ENCODE data around the gene CRYL1. TPM values are rescaled to one million over a fixed set of nuclear protein-coding genes. Genes with fewer than 3 reads are reported as not detected.
A peak's percentile ranks its signal among the peaks of the same experiment; 100 is the strongest.

Gene CRYL1
- total RNA-seq, 2 experiments from 2014 or later: 20.1 to 22.8 TPM

GRCh38 chr13:20403826-20404225 lies 121.8 kb downstream of the CRYL1 start:
- H3K27ac Mint-ChIP-seq: no peak overlapping the region
- peaks cover 14% of the 10 kb centered on the region for H3K36me3 Mint-ChIP-seq (ENCODE audit: low read depth)
- no peak for DNase-seq
- CTCF ChIA-PET: no interaction called here
- no peak overlapping the region for H3K4me3 Mint-ChIP-seq
- no peaks in the 10 kb centered on the region for H3K9me3 Mint-ChIP-seq
- peaks cover 33% of the 10 kb centered on the region for H3K4me1 Mint-ChIP-seq
- POLR2A ChIA-PET: no interaction called here
- no peaks in the 10 kb centered on the region for H3K27me3 Mint-ChIP-seq

DNA sequence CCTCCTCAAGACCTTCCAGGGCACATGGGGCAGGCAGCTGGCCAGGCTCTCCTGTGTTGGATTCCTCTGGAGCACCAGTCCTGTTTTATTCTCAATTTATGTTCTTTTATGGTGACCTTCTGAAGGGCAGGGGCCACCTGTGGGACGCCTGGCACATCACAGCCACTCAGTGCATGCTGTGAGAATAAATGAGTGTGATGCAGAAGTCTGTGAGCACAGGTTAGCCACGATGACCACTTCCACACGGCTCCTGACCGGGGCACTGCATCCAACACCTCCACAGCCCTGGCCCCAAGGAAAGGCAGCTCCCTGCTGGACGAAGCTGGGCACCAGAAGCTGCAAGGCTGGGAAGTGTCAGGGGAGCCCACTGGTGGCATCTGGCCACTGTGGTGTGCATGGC lies 122.8 kb downstream of the CRYL1 start:
- no peak overlapping the region for H3K4me3 Mint-ChIP-seq

GRCh38 chr13:20401931-20402856 lies 123.5 kb downstream of the CRYL1 start:
- ChIA-PET POLR2A (interaction anchor here (0.9 to 1.9 kb wide), 3 partner anchors 10 to 18 kb away, joined by 3 to 7 read pairs (median 4); no protein-coding TSS in a partner anchor), CTCF (interaction anchor here (1.4 kb wide), 1 partner anchor 10 kb away, joined by 3 read pairs; no protein-coding TSS in a partner anchor)
- H3K27ac Mint-ChIP-seq: peak overlapping the region; percentile 16
- H3K4me3 Mint-ChIP-seq: no peak overlapping the region
- peaks cover 4% of the 10 kb centered on the region for H3K36me3 Mint-ChIP-seq (ENCODE audit: low read depth)
- H3K4me1 Mint-ChIP-seq: peaks cover 31% of the 10 kb centered on the region
- no peaks in the 10 kb centered on the region for H3K9me3 Mint-ChIP-seq
- H3K27me3 Mint-ChIP-seq: no peaks in the 10 kb centered on the region
- peak; percentile 38 for DNase-seq

More for the DNA sequence above, 122.8 kb downstream of the CRYL1 start:
- Mint-ChIP-seq H3K27ac (no peak overlapping the region), H3K4me1 (peaks cover 31% of the 10 kb centered on the region), H3K36me3 (ENCODE audit: low read depth) (peaks cover 10% of the 10 kb centered on the region), H3K27me3 (no peaks in the 10 kb centered on the region), H3K9me3 (no peaks in the 10 kb centered on the region)
- CTCF ChIA-PET: interaction anchor here (1.4 kb wide), 1 partner anchor 9 kb away, joined by 3 read pairs; no protein-coding TSS in a partner anchor
- POLR2A ChIA-PET: interaction anchor here (0.9 kb wide), 1 partner anchor 16 kb away, joined by 4 read pairs; no protein-coding TSS in a partner anchor
- no peak for DNase-seq

DNA sequence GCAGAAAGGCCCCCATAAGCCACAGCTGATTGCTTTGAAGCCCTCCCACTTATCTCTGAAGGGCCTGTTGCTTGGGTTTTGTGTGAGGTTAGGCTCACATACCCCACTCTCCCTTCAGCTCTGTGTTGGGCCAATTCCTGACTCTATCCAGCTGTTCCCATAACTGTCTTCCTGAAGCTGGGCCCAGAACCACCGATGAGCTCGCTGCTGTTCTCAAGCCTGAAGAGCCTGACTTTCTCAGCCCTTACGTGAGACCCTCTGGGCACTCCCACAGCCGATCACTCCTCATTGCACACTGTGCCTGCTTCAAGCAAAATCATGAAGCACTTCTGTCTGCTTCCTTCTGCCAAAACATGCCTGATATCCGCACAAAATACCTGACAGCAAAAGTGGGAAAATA lies 124.1 kb downstream of the CRYL1 start:
- DNase-seq: no peak
- H3K9me3 Mint-ChIP-seq: peaks cover 4% of the 10 kb centered on the region
- ChIA-PET POLR2A (interaction anchor here (1.0 to 1.9 kb wide), 2 partner anchors 10 to 18 kb away, joined by 3 to 7 read pairs; no protein-coding TSS in a partner anchor), CTCF (no interaction called here)
- H3K4me3 Mint-ChIP-seq: no peak overlapping the region
- H3K27ac Mint-ChIP-seq: peak overlapping the region; percentile 16
- peaks cover 32% of the 10 kb centered on the region for H3K4me1 Mint-ChIP-seq
- no peaks in the 10 kb centered on the region for H3K27me3 Mint-ChIP-seq
- H3K36me3 Mint-ChIP-seq (ENCODE audit: low read depth): peaks cover 7% of the 10 kb centered on the region

- H3K36me3 Mint-ChIP-seq (ENCODE audit: low read depth): peaks cover 8% of the 10 kb centered on the region
- ChIA-PET CTCF (no interaction called here), POLR2A (interaction anchor here (1.9 kb wide), 1 partner anchor 11 kb away, joined by 7 read pairs; no protein-coding TSS in a partner anchor)
- no peak overlapping the region for H3K4me3 Mint-ChIP-seq
- peaks cover 7% of the 10 kb centered on the region for H3K9me3 Mint-ChIP-seq
- DNase-seq: no peak
- no peaks in the 10 kb centered on the region for H3K27me3 Mint-ChIP-seq
- H3K27ac Mint-ChIP-seq: no peak overlapping the region
- peaks cover 32% of the 10 kb centered on the region for H3K4me1 Mint-ChIP-seq
Measured at GRCh38 chr13:20400774-20401173, 124.9 kb downstream of the CRYL1 start.

- H3K27me3 Mint-ChIP-seq: no peaks in the 10 kb centered on the region
- peaks cover 8% of the 10 kb centered on the region for H3K36me3 Mint-ChIP-seq (ENCODE audit: low read depth)
- H3K9me3 Mint-ChIP-seq: peaks cover 7% of the 10 kb centered on the region
- H3K4me3 Mint-ChIP-seq: no peak overlapping the region
- DNase-seq: no peak
- no peak overlapping the region for H3K27ac Mint-ChIP-seq
- H3K4me1 Mint-ChIP-seq: peaks cover 32% of the 10 kb centered on the region
- ChIA-PET POLR2A (interaction anchor here (1.9 kb wide), 1 partner anchor 12 kb away, joined by 7 read pairs; no protein-coding TSS in a partner anchor), CTCF (no interaction called here)
Measured at GRCh38 chr13:20399961-20400360, 125.7 kb downstream of the CRYL1 start.

- Mint-ChIP-seq H3K27me3 (no peaks in the 10 kb centered on the region), H3K27ac (no peak overlapping the region), H3K36me3 (ENCODE audit: low read depth) (peaks cover 8% of the 10 kb centered on the region), H3K9me3 (peaks cover 7% of the 10 kb centered on the region), H3K4me3 (no peak overlapping the region), H3K4me1 (peaks cover 32% of the 10 kb centered on the region)
- POLR2A ChIA-PET: no interaction called here
- no peak for DNase-seq
- CTCF ChIA-PET: no interaction called here
Measured at GRCh38 chr13:20399515-20399914, 126.1 kb downstream of the CRYL1 start.

GRCh38 chr13:20398459-20398858 lies 127.2 kb downstream of the CRYL1 start:
- H3K27ac Mint-ChIP-seq: no peak overlapping the region
- H3K4me3 Mint-ChIP-seq: no peak overlapping the region
- POLR2A ChIA-PET: no interaction called here
- DNase-seq: no peak
- peaks cover 7% of the 10 kb centered on the region for H3K9me3 Mint-ChIP-seq
- no peaks in the 10 kb centered on the region for H3K27me3 Mint-ChIP-seq
- peaks cover 32% of the 10 kb centered on the region for H3K4me1 Mint-ChIP-seq
- CTCF ChIA-PET: no interaction called here
- peaks cover 8% of the 10 kb centered on the region for H3K36me3 Mint-ChIP-seq (ENCODE audit: low read depth)

- H3K27ac Mint-ChIP-seq: no peak overlapping the region
- H3K4me1 Mint-ChIP-seq: peaks cover 29% of the 10 kb centered on the region
- peaks cover 8% of the 10 kb centered on the region for H3K36me3 Mint-ChIP-seq (ENCODE audit: low read depth)
- H3K4me3 Mint-ChIP-seq: no peak overlapping the region
- H3K27me3 Mint-ChIP-seq: no peaks in the 10 kb centered on the region
- ChIA-PET POLR2A (no interaction called here), CTCF (no interaction called here)
- DNase-seq: no peak
- H3K9me3 Mint-ChIP-seq: peaks cover 7% of the 10 kb centered on the region
Measured at GRCh38 chr13:20397896-20398295, 127.8 kb downstream of the CRYL1 start.

DNA sequence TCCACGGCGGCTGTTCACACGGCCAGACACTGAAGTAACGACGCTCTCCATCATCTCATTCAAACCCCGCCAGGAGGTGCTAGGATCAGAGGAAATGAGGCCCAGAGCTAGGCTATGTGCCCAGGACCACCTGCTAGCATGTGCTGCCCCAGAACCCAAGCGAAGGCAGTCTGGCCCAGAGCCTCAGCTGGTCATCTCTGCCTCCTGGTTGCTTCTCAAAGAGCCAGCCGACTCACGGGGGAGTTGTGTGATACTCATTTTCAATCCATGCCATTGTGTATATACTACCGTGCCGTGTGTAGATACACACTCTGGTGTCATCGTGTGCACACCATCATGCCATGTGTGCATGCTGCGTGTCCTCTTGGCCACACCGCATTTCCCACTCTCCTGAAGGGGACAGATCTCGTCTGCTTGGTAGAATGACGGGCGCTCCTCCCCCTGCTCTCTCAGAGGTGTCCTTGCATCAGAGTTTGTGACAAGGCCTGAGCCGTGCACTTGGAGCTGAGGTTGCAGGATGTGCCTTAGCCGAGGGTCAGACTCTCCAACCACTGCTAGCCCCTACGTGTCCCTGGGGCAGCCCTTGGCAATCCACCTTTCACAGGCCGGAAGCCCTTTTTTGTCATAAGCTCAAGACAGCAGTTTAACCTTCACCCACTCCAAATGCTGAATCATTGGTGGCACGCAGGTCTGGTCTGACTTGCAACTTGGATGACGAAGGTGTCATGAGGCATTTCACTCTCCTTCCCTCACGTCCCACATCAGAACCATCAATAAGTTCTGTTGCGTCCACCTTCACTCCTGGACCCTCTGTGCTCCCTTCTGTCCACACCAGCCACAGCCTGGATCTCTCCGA lies 130.4 kb downstream of the CRYL1 start:
- H3K4me3 Mint-ChIP-seq: no peak overlapping the region
- DNase-seq: no peak
- peaks cover 7% of the 10 kb centered on the region for H3K9me3 Mint-ChIP-seq
- ChIA-PET CTCF (no interaction called here), POLR2A (interaction anchor here (0.7 kb wide), 1 partner anchor 25 kb away, joined by 3 read pairs; no protein-coding TSS in a partner anchor)
- no peaks in the 10 kb centered on the region for H3K27me3 Mint-ChIP-seq
- H3K4me1 Mint-ChIP-seq: peaks cover 5% of the 10 kb centered on the region
- peaks cover 7% of the 10 kb centered on the region for H3K36me3 Mint-ChIP-seq (ENCODE audit: low read depth)
- H3K27ac Mint-ChIP-seq: no peak overlapping the region

DNA sequence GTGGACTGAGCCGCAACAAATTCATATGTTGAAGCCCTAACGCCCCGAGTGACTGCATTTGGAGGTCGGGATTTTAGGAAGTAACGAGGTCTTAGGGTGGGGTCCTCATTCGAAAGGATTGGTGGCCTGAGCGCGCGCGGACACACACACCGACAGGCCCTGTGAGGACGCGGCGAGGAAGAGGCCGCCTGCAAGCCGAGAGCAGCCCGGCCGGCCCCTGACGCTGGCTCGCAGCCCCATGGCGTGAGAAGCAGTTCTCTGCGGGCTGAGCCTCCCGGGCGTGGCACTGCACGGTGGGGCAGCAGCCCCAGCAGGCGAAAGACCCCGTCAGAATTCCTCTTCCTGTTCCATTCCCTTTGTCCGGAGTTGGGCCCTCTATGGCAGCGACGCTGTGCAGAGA lies 131.2 kb downstream of the CRYL1 start:
- H3K4me3 Mint-ChIP-seq: no peak overlapping the region
- H3K4me1 Mint-ChIP-seq: peaks cover 2% of the 10 kb centered on the region
- DNase-seq: no peak
- peaks cover 4% of the 10 kb centered on the region for H3K36me3 Mint-ChIP-seq (ENCODE audit: low read depth)
- POLR2A ChIA-PET: no interaction called here
- H3K9me3 Mint-ChIP-seq: peaks cover 7% of the 10 kb centered on the region
- no peak overlapping the region for H3K27ac Mint-ChIP-seq
- CTCF ChIA-PET: no interaction called here
- no peaks in the 10 kb centered on the region for H3K27me3 Mint-ChIP-seq

DNA sequence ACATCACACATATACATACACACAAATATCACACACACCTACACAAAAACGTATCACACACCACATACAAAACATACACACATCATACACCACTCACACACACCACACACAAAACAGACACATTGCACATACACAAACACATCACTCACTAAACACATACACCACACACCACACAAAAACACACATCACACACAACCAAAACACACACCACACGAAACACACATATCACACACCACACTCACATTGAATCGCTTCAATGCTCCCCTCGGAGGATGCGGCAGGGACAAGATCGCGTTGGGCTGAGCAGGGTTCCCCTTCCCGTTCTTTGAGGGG lies 131.5 kb downstream of the CRYL1 start:
- CTCF ChIA-PET: no interaction called here
- peaks cover 4% of the 10 kb centered on the region for H3K36me3 Mint-ChIP-seq (ENCODE audit: low read depth)
- no peaks in the 10 kb centered on the region for H3K27me3 Mint-ChIP-seq
- H3K4me3 Mint-ChIP-seq: no peak overlapping the region
- no peak overlapping the region for H3K27ac Mint-ChIP-seq
- H3K4me1 Mint-ChIP-seq: peaks cover 2% of the 10 kb centered on the region
- POLR2A ChIA-PET: no interaction called here
- H3K9me3 Mint-ChIP-seq: peaks cover 7% of the 10 kb centered on the region
- no peak for DNase-seq
